ENCODE data around the gene EPHB4. TPM values are rescaled to one million over a fixed set of nuclear protein-coding genes. Genes with fewer than 3 reads are reported as not detected.

The EPHB4 gene
- total and polyA plus RNA-seq, 11 donors = 10.7 to 76.2 (median 21.4) TPM

- intact Hi-C loops (cut with DNase I) = no loop called here
- TF ChIP-seq POLR2A (IDR thresholded peaks at IDR 0.05) (no peak), CTCF (IDR thresholded peaks at IDR 0.05) (no peak)
- no peak for ATAC-seq
- no peak for DNase-seq
- H3K9me3 ChIP-seq = no peaks in the 10 kb centered on the region
- H3K4me3 ChIP-seq = no peak overlapping the region
- no peaks in the 10 kb centered on the region for H3K4me1 ChIP-seq
- peaks cover 0 to 12% (median 0%) of the 10 kb centered on the region in 9 donors for H3K27me3 ChIP-seq
- H3K27ac ChIP-seq = no peak overlapping the region
- WGBS, 4 donors = 70 to 77% (median 71%) methylated on average over 19 of the region's 19 CpGs
- no peaks in the 10 kb centered on the region for H3K36me3 ChIP-seq
Observed at GRCh38 chr7:100759357-100760171, 67.8 kb downstream of the EPHB4 start.

GRCh38 chr7:100753750-100754149, 73.6 kb downstream of the EPHB4 start:
- no peaks in the 10 kb centered on the region for H3K9me3 ChIP-seq
- H3K4me3 ChIP-seq = no peak overlapping the region
- ATAC-seq (no peak), DNase-seq (no peak)
- H3K4me1 ChIP-seq = no peaks in the 10 kb centered on the region
- 82 to 92% (median 91%) methylated on average over 3 of the region's 3 CpGs for WGBS, 4 donors
- intact Hi-C loops (cut with DNase I) = loop anchor here in 1 of 10 donors (5.0 kb wide), 1 partner anchor 236 kb away; no protein-coding TSS in a partner anchor
- no peaks in the 10 kb centered on the region for H3K36me3 ChIP-seq
- H3K27ac ChIP-seq = no peak overlapping the region
- TF ChIP-seq POLR2A (IDR thresholded peaks at IDR 0.05) (no peak), CTCF (IDR thresholded peaks at IDR 0.05) (no peak)
- peaks cover 0 to 24% (median 5%) of the 10 kb centered on the region in 9 donors for H3K27me3 ChIP-seq

- Histone ChIP-seq H3K4me1 (no peaks in the 10 kb centered on the region), H3K9me3 (no peaks in the 10 kb centered on the region), H3K36me3 (no peaks in the 10 kb centered on the region), H3K27me3 (peaks cover 0 to 29% (median 5%) of the 10 kb centered on the region in 9 donors), H3K4me3 (no peak overlapping the region), H3K27ac (no peak overlapping the region)
- 79 to 84% (median 80%) methylated on average over 5 of the region's 5 CpGs for WGBS, 4 donors
- intact Hi-C loops (cut with DNase I) = loop anchor here in 1 of 10 donors (5.0 kb wide), 1 partner anchor 236 kb away; no protein-coding TSS in a partner anchor
- no peak for DNase-seq
- no peak for TF ChIP-seq POLR2A (IDR thresholded peaks at IDR 0.05)
- TF ChIP-seq CTCF (IDR thresholded peaks at IDR 0.05) = no peak
- no peak for ATAC-seq
Observed at GRCh38 chr7:100752994-100753393, 74.3 kb downstream of the EPHB4 start.

Small RNA genes within 50 kb of the gene (microRNA-seq; reads per million reads assigned to microRNA genes)
- gene MIR6875 = 0 to 0.26 (median 0.10) reads per million in 4 donors

Other genes with a start within 250 kb of the EPHB4 start
- gene LRCH4, start 241.4 kb downstream of the EPHB4 start, total RNA-seq = 10 to 100 TPM; 18.5 to 46.6 (median 29.2) TPM
- 10 to 100 TPM; 34.1 to 42.0 TPM for gene LRCH4, start 241.4 kb downstream of the EPHB4 start, polyA plus RNA-seq
- gene FBXO24, start 241.2 kb downstream of the EPHB4 start, total RNA-seq = under 1 TPM in 6 of 9 donors, not detected in 3; 0.11 to 0.75 (median 0.48) TPM
- under 1 TPM in 1 of 2 donors, not detected in 1; 0.14 TPM for gene FBXO24, start 241.2 kb downstream of the EPHB4 start, polyA plus RNA-seq
- gene PCOLCE, start 225.2 kb downstream of the EPHB4 start, total RNA-seq = 10 to 100 TPM; 15.7 to 68.1 (median 28.3) TPM
- gene PCOLCE, start 225.2 kb downstream of the EPHB4 start, polyA plus RNA-seq = 10 to 100 TPM; 33.5 to 35.4 TPM
- gene MOSPD3, start 215.0 kb downstream of the EPHB4 start, total RNA-seq = 10 to 100 TPM in 5 of 9 donors, 1 to 10 TPM in 4; 6.7 to 13.8 (median 10.4) TPM
- 10 to 100 TPM; 10.4 to 12.3 TPM for gene MOSPD3, start 215.0 kb downstream of the EPHB4 start, polyA plus RNA-seq
- gene TFR2, start 186.0 kb downstream of the EPHB4 start, total RNA-seq = under 1 TPM in 4 of 9 donors, not detected in 5; 0.15 to 0.59 (median 0.45) TPM
- gene TFR2, start 186.0 kb downstream of the EPHB4 start, polyA plus RNA-seq = under 1 TPM; 0.08 to 0.37 TPM
- not detected for gene ACTL6B, start 171.1 kb downstream of the EPHB4 start, total RNA-seq
- gene ACTL6B, start 171.1 kb downstream of the EPHB4 start, polyA plus RNA-seq = not detected
- gene GNB2, start 153.8 kb downstream of the EPHB4 start, total RNA-seq = 100 to 1,000 TPM in 7 of 9 donors, 10 to 100 TPM in 2; 94.8 to 188 (median 122) TPM
- 100 to 1,000 TPM in 1 of 2 donors, 10 to 100 TPM in 1; 48.0 to 199 TPM for gene GNB2, start 153.8 kb downstream of the EPHB4 start, polyA plus RNA-seq
- gene GIGYF1, start 133.3 kb downstream of the EPHB4 start, total RNA-seq = 10 to 100 TPM; 14.1 to 31.7 (median 23.2) TPM
- 10 to 100 TPM; 12.9 to 23.8 TPM for gene GIGYF1, start 133.3 kb downstream of the EPHB4 start, polyA plus RNA-seq
- gene POP7, start 121.4 kb downstream of the EPHB4 start, total RNA-seq = 10 to 100 TPM; 24.1 to 41.3 (median 28.9) TPM
- 10 to 100 TPM; 42.1 to 62.4 TPM for gene POP7, start 121.4 kb downstream of the EPHB4 start, polyA plus RNA-seq
- not detected for gene EPO, start 107.1 kb downstream of the EPHB4 start, total RNA-seq
- gene EPO, start 107.1 kb downstream of the EPHB4 start, polyA plus RNA-seq = not detected
- gene ZAN, start 93.9 kb downstream of the EPHB4 start, total RNA-seq = not detected
- gene ZAN, start 93.9 kb downstream of the EPHB4 start, polyA plus RNA-seq = not detected
- gene SLC12A9, start 25.2 kb upstream of the EPHB4 start, total RNA-seq = 10 to 100 TPM in 1 of 9 donors, 1 to 10 TPM in 8; 4.6 to 23.6 (median 7.0) TPM
- gene SLC12A9, start 25.2 kb upstream of the EPHB4 start, polyA plus RNA-seq = 10 to 100 TPM in 1 of 2 donors, 1 to 10 TPM in 1; 6.4 to 10.5 TPM
- gene TRIP6, start 39.9 kb upstream of the EPHB4 start, total RNA-seq = 10 to 100 TPM in 8 of 9 donors, 1 to 10 TPM in 1; 9.2 to 37.3 (median 17.1) TPM
- gene TRIP6, start 39.9 kb upstream of the EPHB4 start, polyA plus RNA-seq = 10 to 100 TPM; 10.6 to 23.1 TPM
- 10 to 100 TPM; 31.0 to 62.2 (median 49.5) TPM for gene SRRT, start 47.6 kb upstream of the EPHB4 start, total RNA-seq
- gene SRRT, start 47.6 kb upstream of the EPHB4 start, polyA plus RNA-seq = 10 to 100 TPM; 38.0 to 49.7 TPM
- gene UFSP1, start 62.2 kb upstream of the EPHB4 start, total RNA-seq = 1 to 10 TPM; 1.0 to 3.4 (median 1.6) TPM
- gene UFSP1, start 62.2 kb upstream of the EPHB4 start, polyA plus RNA-seq = 1 to 10 TPM; 3.4 TPM
- gene ACHE, start 68.4 kb upstream of the EPHB4 start, total RNA-seq = 1 to 10 TPM in 4 of 9 donors, under 1 TPM in 5; 0.44 to 2.1 (median 0.78) TPM
- gene ACHE, start 68.4 kb upstream of the EPHB4 start, polyA plus RNA-seq = under 1 TPM; 0.58 to 0.69 TPM
- 1 to 10 TPM in 3 of 9 donors, under 1 TPM in 6; 0.16 to 1.4 (median 0.45) TPM for gene MUC3A, start 122.0 kb upstream of the EPHB4 start, total RNA-seq
- gene MUC3A, start 122.0 kb upstream of the EPHB4 start, polyA plus RNA-seq = 1 to 10 TPM in 1 of 2 donors, under 1 TPM in 1; 0.25 to 1.8 TPM
- under 1 TPM in 2 of 9 donors, not detected in 7; 0.02 TPM for gene MUC12, start 142.0 kb upstream of the EPHB4 start, total RNA-seq
- gene MUC12, start 142.0 kb upstream of the EPHB4 start, polyA plus RNA-seq = under 1 TPM; 0.19 to 0.23 TPM
- gene MUC17, start 192.6 kb upstream of the EPHB4 start, total RNA-seq = not detected
- gene MUC17, start 192.6 kb upstream of the EPHB4 start, polyA plus RNA-seq = not detected